Peyer's patch (tissue), 4 donors: ENCODE data around the gene MAP2. TPM values are rescaled to one million over a fixed set of nuclear protein-coding genes. Genes with fewer than 3 reads are reported as not detected.

Experiments used
- DNase-seq, 3 donors: peaks; one replicate each; pipeline ENCODE4 v3.0.0-alpha.2; 2017 to 2019
- H3K27ac ChIP-seq, 4 donors: fragments of 200-600 bp; sonication (generic); one replicate each; pipeline ENCODE4 v1.5.1; 2016 to 2019
- H3K27me3 ChIP-seq, 2 donors: fragments of 200-600 bp; sonication (generic); one replicate each; pipeline ENCODE4 v1.5.1; 2019
- H3K36me3 ChIP-seq, 3 donors: fragments of 200-600 bp; sonication (generic); one replicate each; pipeline ENCODE4 v1.5.1; 2016 to 2019
- H3K4me1 ChIP-seq, 4 donors: fragments of 200-600 bp; sonication (generic); one replicate each; pipeline ENCODE4 v1.5.1; 2016 to 2019
- H3K4me3 ChIP-seq, 4 donors: fragments of 200-600 bp; sonication (generic); 1 replicate in 3 of 4; 2 replicates in 1 of 4; pipeline ENCODE4 v1.5.1; 2016 to 2019; ENCODE audit warnings: mild to moderate bottlenecking in 1 of 4
- H3K9me3 ChIP-seq, 4 donors: fragments of 200-600 bp; sonication (generic); one replicate each; pipeline ENCODE4 v1.5.1; 2016 to 2019; ENCODE audit warnings: mild to moderate bottlenecking in 1 of 4
- POLR2A ChIP-seq, 2 donors: fragments of 450-650 bp; IDR thresholded peaks; one replicate each; pipeline ENCODE4 v1.5.1; 2017; ENCODE audit warnings: antibody characterized with exemption in 2 of 2, mild to moderate bottlenecking in 2 of 2, moderate library complexity in 2 of 2
- total RNA-seq, 4 donors: library from RNA; depleted of rRNA; stranded (reverse); fragments of >200 nt; gene quantifications; one replicate each; pipeline ENCODE4 v1.1.0, GENCODE V29; 2016
- TF ChIP-seq, protein P1 (sequence below), 6 experiments: fragments of 450-650 bp in 4 of 6; fragments of 200-600 bp in 2 of 6; sonication (generic) in 1 of 6; IDR thresholded peaks; one replicate each; pipeline ENCODE4 v1.5.1; 2017 to 2019; ENCODE audit warnings: antibody characterized with exemption in 6 of 6, mild to moderate bottlenecking in 3 of 6, moderate library complexity in 1 of 6

MAP2 gene
- total RNA-seq, 4 donors from 2014 or later = 0.70 to 19.8 (median 4.1) TPM

- H3K9me3 ChIP-seq = no peaks in the 10 kb centered on the region
- H3K27ac ChIP-seq = no peak overlapping the region
- no peak for DNase-seq
- no peaks in the 10 kb centered on the region for H3K36me3 ChIP-seq
- no peaks in the 10 kb centered on the region for H3K27me3 ChIP-seq
- no peak for TF ChIP-seq POLR2A (IDR thresholded peaks at IDR 0.05)
- TF ChIP-seq, protein P1, sequence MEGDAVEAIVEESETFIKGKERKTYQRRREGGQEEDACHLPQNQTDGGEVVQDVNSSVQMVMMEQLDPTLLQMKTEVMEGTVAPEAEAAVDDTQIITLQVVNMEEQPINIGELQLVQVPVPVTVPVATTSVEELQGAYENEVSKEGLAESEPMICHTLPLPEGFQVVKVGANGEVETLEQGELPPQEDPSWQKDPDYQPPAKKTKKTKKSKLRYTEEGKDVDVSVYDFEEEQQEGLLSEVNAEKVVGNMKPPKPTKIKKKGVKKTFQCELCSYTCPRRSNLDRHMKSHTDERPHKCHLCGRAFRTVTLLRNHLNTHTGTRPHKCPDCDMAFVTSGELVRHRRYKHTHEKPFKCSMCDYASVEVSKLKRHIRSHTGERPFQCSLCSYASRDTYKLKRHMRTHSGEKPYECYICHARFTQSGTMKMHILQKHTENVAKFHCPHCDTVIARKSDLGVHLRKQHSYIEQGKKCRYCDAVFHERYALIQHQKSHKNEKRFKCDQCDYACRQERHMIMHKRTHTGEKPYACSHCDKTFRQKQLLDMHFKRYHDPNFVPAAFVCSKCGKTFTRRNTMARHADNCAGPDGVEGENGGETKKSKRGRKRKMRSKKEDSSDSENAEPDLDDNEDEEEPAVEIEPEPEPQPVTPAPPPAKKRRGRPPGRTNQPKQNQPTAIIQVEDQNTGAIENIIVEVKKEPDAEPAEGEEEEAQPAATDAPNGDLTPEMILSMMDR (IDR thresholded peaks at IDR 0.05) = no peak
- no peak overlapping the region for H3K4me3 ChIP-seq
- no peaks in the 10 kb centered on the region for H3K4me1 ChIP-seq
These were observed 261.5 kb downstream of the MAP2 start for GRCh38 chr2:209685340-209685739.

DNA sequence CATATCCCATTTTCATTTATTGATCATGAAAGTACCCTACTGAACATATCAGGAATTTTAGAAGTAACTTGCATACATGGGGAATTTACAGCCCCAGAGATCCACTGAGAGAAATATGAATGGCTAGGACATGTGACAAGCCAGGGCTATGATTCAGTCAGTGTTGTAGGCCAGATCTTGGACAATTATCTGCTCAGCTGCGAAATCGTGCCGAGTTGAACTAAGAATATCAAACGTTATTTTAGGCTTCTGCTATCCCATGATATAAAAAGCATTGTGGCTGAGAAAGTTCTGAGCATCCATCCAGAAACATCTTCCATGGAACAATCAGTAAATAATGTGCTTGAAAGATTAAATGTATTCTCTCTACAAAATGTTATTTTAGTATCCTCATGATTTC is 262.1 kb downstream of the MAP2 start:
- H3K27me3 ChIP-seq = no peaks in the 10 kb centered on the region
- TF ChIP-seq, protein P1 (IDR thresholded peaks at IDR 0.05) = no peak
- no peak for TF ChIP-seq POLR2A (IDR thresholded peaks at IDR 0.05)
- H3K4me3 ChIP-seq = no peak overlapping the region
- no peak overlapping the region for H3K27ac ChIP-seq
- DNase-seq = no peak
- H3K4me1 ChIP-seq = no peaks in the 10 kb centered on the region
- H3K36me3 ChIP-seq = no peaks in the 10 kb centered on the region
- H3K9me3 ChIP-seq = no peaks in the 10 kb centered on the region

- DNase-seq = no peak
- Histone ChIP-seq H3K9me3 (no peaks in the 10 kb centered on the region), H3K27me3 (no peaks in the 10 kb centered on the region), H3K4me3 (no peak overlapping the region), H3K27ac (no peak overlapping the region), H3K4me1 (no peaks in the 10 kb centered on the region), H3K36me3 (no peaks in the 10 kb centered on the region)
- TF ChIP-seq POLR2A (IDR thresholded peaks at IDR 0.05) = no peak
- TF ChIP-seq, protein P1 (IDR thresholded peaks at IDR 0.05) = no peak
These were observed 262.6 kb downstream of the MAP2 start for GRCh38 chr2:209686448-209686847.

GRCh38 chr2:209687323-209687969 is 263.6 kb downstream of the MAP2 start:
- H3K4me3 ChIP-seq = no peak overlapping the region
- no peaks in the 10 kb centered on the region for H3K36me3 ChIP-seq
- TF ChIP-seq POLR2A (IDR thresholded peaks at IDR 0.05) = no peak
- TF ChIP-seq, protein P1 (IDR thresholded peaks at IDR 0.05) = no peak
- DNase-seq = no peak
- H3K27me3 ChIP-seq = no peaks in the 10 kb centered on the region
- H3K27ac ChIP-seq = no peak overlapping the region
- no peaks in the 10 kb centered on the region for H3K9me3 ChIP-seq
- no peaks in the 10 kb centered on the region for H3K4me1 ChIP-seq

DNA sequence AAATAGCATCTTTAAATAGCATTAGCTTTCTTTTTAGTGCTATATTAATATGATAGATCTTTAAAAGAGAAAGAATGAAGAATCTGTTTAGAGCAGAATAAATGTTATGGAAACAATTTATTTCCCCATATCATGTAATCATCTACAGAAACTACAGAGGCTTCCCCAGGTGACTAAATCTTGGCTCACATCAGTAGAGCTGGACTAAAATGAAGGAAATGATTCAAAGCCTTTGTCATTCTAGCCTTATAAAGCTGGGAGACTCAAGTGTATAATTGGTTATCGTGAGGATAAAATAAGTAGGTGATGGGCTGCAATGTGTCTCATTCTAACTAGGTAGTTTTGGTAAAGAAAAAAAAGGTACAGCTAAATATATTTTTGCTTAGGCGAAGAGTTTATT is 264.5 kb downstream of the MAP2 start:
- no peak for DNase-seq
- Histone ChIP-seq H3K9me3 (no peaks in the 10 kb centered on the region), H3K4me3 (no peak overlapping the region), H3K4me1 (no peaks in the 10 kb centered on the region), H3K27me3 (no peaks in the 10 kb centered on the region), H3K27ac (no peak overlapping the region), H3K36me3 (no peaks in the 10 kb centered on the region)
- no peak for TF ChIP-seq POLR2A (IDR thresholded peaks at IDR 0.05)
- TF ChIP-seq, protein P1 (IDR thresholded peaks at IDR 0.05) = no peak
